A549 (cell line): ENCODE results near the gene PTPRJ.

Source experiments
- CHD4 ChIP-seq: fragments of 200-600 bp; sonication (generic); IDR thresholded peaks from 2 replicates; pipeline ENCODE4 v1.6.1; 2016; ENCODE audit warnings: antibody characterized with exemption, mild to moderate bottlenecking, borderline replicate concordance
- CTCF ChIP-seq: fragments of >200 bp; sonication (Bioruptor Twin); formaldehyde crosslinking; IDR thresholded peaks from 3 replicates; pipeline ENCODE4 v1.5.1; 2016
- EHF ChIP-seq: fragments of 250-450 bp; sonication (Bioruptor Pico); IDR thresholded peaks from 2 replicates; pipeline ENCODE4 v1.5.0; 2020; ENCODE audit warnings: mild to moderate bottlenecking
- EP300 ChIP-seq, 2 experiments: fragments of >200 bp; sonication (Bioruptor Twin); formaldehyde crosslinking; IDR thresholded peaks; 2 replicates in 1 of 2; 3 replicates in 1 of 2; pipeline ENCODE4 v1.6.1; 2016 to 2017
- SREBF2 ChIP-seq: fragments of 450-650 bp; IDR thresholded peaks from 2 replicates; pipeline ENCODE4 v1.6.1; 2014; ENCODE audit warnings: mild to moderate bottlenecking, moderate library complexity

GRCh38 chr11:48106166-48106565, 125.8 kb downstream of the PTPRJ start:
- no peak for TF ChIP-seq CTCF
- TF ChIP-seq SREBF2: no peak
- TF ChIP-seq EHF: no peak
- no peak for TF ChIP-seq CHD4
- no peak for TF ChIP-seq EP300 (IDR thresholded peaks at IDR 0.05)
